Mucosa of descending colon (tissue), 3 donors: ENCODE measurements around the gene PRR5. TPM values are rescaled to one million over a fixed set of nuclear protein-coding genes. Genes with fewer than 3 reads are reported as not detected.

Experiments used
- ATAC-seq: fragments of 200-7000 bp; cut with Tn5 transposase; one replicate; pipeline ENCODE4 v1.9.1; 2020; ENCODE audit warnings: mild to moderate bottlenecking, moderate library complexity
- DNase-seq, 3 donors: peaks; one replicate each; pipeline ENCODE4 v3.0.0-alpha.2; 2020
- H3K36me3 ChIP-seq: fragments of 200-600 bp; one replicate; pipeline ENCODE4 v1.8.0; 2021; ENCODE audit warnings: low read depth, mild to moderate bottlenecking
- H3K4me1 ChIP-seq: fragments of 200-600 bp; one replicate; pipeline ENCODE4 v1.8.0; 2021; ENCODE audit warnings: low read depth, mild to moderate bottlenecking
- H3K4me3 ChIP-seq: fragments of 200-600 bp; one replicate; pipeline ENCODE4 v1.8.0; 2021; ENCODE audit warnings: mild to moderate bottlenecking
- H3K9me3 ChIP-seq: fragments of 200-600 bp; one replicate; pipeline ENCODE4 v1.8.0; 2021; ENCODE audit warnings: mild to moderate bottlenecking
- CTCF ChIP-seq: fragments of 200-600 bp; IDR thresholded peaks from one replicate; pipeline ENCODE4 v1.8.0; 2022; ENCODE audit warnings: antibody characterized with exemption, mild to moderate bottlenecking
- intact Hi-C, 2 donors: fragments of 100-400 bp; cut with DNase I in 1 of 2; cut with micrococcal nuclease in 1 of 2; formaldehyde crosslinking; loops; one replicate each; pipeline versions ENCODE4 v1.11.0 to v1.11.1; 2022; cut with DNase I, micrococcal nuclease
- total RNA-seq, 3 donors: library from RNA; stranded (reverse); fragmentation: NEBNext Ultra II Directional in 2 of 3; extraction: Animal tissue kit (Norgen Biotek cat#: 25700) in 2 of 3; gene quantifications; one replicate each; pipeline versions ENCODE4 v1.2.1 to v1.2.4, GENCODE V29; 2021 to 2023
- donor health status: DM: no; HTN: no; CAD: no; lungs with moderate emphysema.
- donor health status: DM: no; HTN: no; CAD: no.
- donor health status: DM: no; HTN: yes; CAD: no.

Gene PRR5
- total RNA-seq, 3 donors from 2014 or later, result 21.8 to 46.2 (median 35.1) TPM

- ATAC-seq, result no peak
- intact Hi-C loops, result no loop called here
- TF ChIP-seq CTCF, result no peak
- no peak overlapping the region for H3K4me3 ChIP-seq
- DNase-seq, result no peak
- peaks cover 10% of the 10 kb centered on the region for H3K4me1 ChIP-seq
- no peaks in the 10 kb centered on the region for H3K36me3 ChIP-seq
- H3K9me3 ChIP-seq, result no peaks in the 10 kb centered on the region
Measured at GRCh38 chr22:44732017-44732561, 30.1 kb downstream of the PRR5 start.

- H3K9me3 ChIP-seq, result no peaks in the 10 kb centered on the region
- ATAC-seq (no peak), DNase-seq (no peak)
- H3K4me1 ChIP-seq, result peaks cover 10% of the 10 kb centered on the region
- H3K36me3 ChIP-seq, result no peaks in the 10 kb centered on the region
- intact Hi-C loops, result no loop called here
- no peak for TF ChIP-seq CTCF
- no peak overlapping the region for H3K4me3 ChIP-seq
Measured at GRCh38 chr22:44732661-44733060, 30.7 kb downstream of the PRR5 start.

GRCh38 chr22:44733426-44734106, 31.6 kb downstream of the PRR5 start:
- no peak overlapping the region for H3K4me3 ChIP-seq
- ATAC-seq (no peak), DNase-seq (no peak)
- H3K36me3 ChIP-seq, result no peaks in the 10 kb centered on the region
- no peaks in the 10 kb centered on the region for H3K9me3 ChIP-seq
- TF ChIP-seq CTCF, result no peak
- H3K4me1 ChIP-seq, result peaks cover 10% of the 10 kb centered on the region
- intact Hi-C loops, result loop anchor here in 1 of 2 donors (2.0 kb wide), 1 partner anchor 37 kb away; no protein-coding TSS in a partner anchor

- Histone ChIP-seq H3K4me1 (peaks cover 9% of the 10 kb centered on the region), H3K36me3 (no peaks in the 10 kb centered on the region), H3K4me3 (no peak overlapping the region), H3K9me3 (no peaks in the 10 kb centered on the region)
- no peak for DNase-seq
- ATAC-seq, result no peak
- intact Hi-C loops, result loop anchor here in 1 of 2 donors (2.0 kb wide), 1 partner anchor 37 kb away; no protein-coding TSS in a partner anchor
- no peak for TF ChIP-seq CTCF
Measured at GRCh38 chr22:44734278-44734677, 32.3 kb downstream of the PRR5 start.

GRCh38 chr22:44734801-44735517, 33.0 kb downstream of the PRR5 start:
- no peak for DNase-seq
- ATAC-seq, result no peak
- Histone ChIP-seq H3K4me1 (peaks cover 6% of the 10 kb centered on the region), H3K36me3 (no peaks in the 10 kb centered on the region), H3K4me3 (no peak overlapping the region), H3K9me3 (no peaks in the 10 kb centered on the region)
- TF ChIP-seq CTCF, result no peak
- intact Hi-C loops, result loop anchor here (2.0 to 5.0 kb wide), 2 partner anchors 38 kb away; no protein-coding TSS in a partner anchor
